Peyer's patch (tissue), 4 donors: ENCODE measurements around the gene OPN3. TPM values are rescaled to one million over a fixed set of nuclear protein-coding genes. Genes with fewer than 3 reads are reported as not detected.
A peak's percentile ranks its signal among the peaks of the same experiment; 100 is the strongest.

Source experiments
- DNase-seq, 3 donors: peaks; one replicate each; pipeline ENCODE4 v3.0.0-alpha.2; 2017 to 2019
- H3K27ac ChIP-seq, 4 donors: fragments of 200-600 bp; sonication (generic); one replicate each; pipeline ENCODE4 v1.5.1; 2016 to 2019
- H3K27me3 ChIP-seq, 2 donors: fragments of 200-600 bp; sonication (generic); one replicate each; pipeline ENCODE4 v1.5.1; 2019
- H3K36me3 ChIP-seq, 3 donors: fragments of 200-600 bp; sonication (generic); one replicate each; pipeline ENCODE4 v1.5.1; 2016 to 2019
- H3K4me1 ChIP-seq, 4 donors: fragments of 200-600 bp; sonication (generic); one replicate each; pipeline ENCODE4 v1.5.1; 2016 to 2019
- H3K4me3 ChIP-seq, 4 donors: fragments of 200-600 bp; sonication (generic); 1 replicate in 3 of 4; 2 replicates in 1 of 4; pipeline ENCODE4 v1.5.1; 2016 to 2019; ENCODE audit warnings: mild to moderate bottlenecking in 1 of 4
- H3K9me3 ChIP-seq, 4 donors: fragments of 200-600 bp; sonication (generic); one replicate each; pipeline ENCODE4 v1.5.1; 2016 to 2019; ENCODE audit warnings: mild to moderate bottlenecking in 1 of 4
- CTCF ChIP-seq, 6 experiments: fragments of 450-650 bp in 4 of 6; fragments of 200-600 bp in 2 of 6; sonication (generic) in 1 of 6; IDR thresholded peaks; one replicate each; pipeline ENCODE4 v1.5.1; 2017 to 2019; ENCODE audit warnings: antibody characterized with exemption in 6 of 6, mild to moderate bottlenecking in 3 of 6, moderate library complexity in 1 of 6
- POLR2A ChIP-seq, 2 donors: fragments of 450-650 bp; IDR thresholded peaks; one replicate each; pipeline ENCODE4 v1.5.1; 2017; ENCODE audit warnings: antibody characterized with exemption in 2 of 2, mild to moderate bottlenecking in 2 of 2, moderate library complexity in 2 of 2
- total RNA-seq, 4 donors: library from RNA; depleted of rRNA; stranded (reverse); fragments of >200 nt; gene quantifications; one replicate each; pipeline ENCODE4 v1.1.0, GENCODE V29; 2016

OPN3 gene
- total RNA-seq, 4 donors from 2014 or later: 17.3 to 23.1 (median 20.9) TPM

- Histone ChIP-seq H3K27ac (no peak overlapping the region), H3K36me3 (no peaks in the 10 kb centered on the region), H3K27me3 (no peaks in the 10 kb centered on the region), H3K9me3 (no peaks in the 10 kb centered on the region), H3K4me1 (peaks cover 0 to 3% (median 0%) of the 10 kb centered on the region in 4 donors), H3K4me3 (no peak overlapping the region)
- no peak for DNase-seq
- TF ChIP-seq POLR2A (IDR thresholded peaks at IDR 0.05) (no peak), CTCF (IDR thresholded peaks at IDR 0.05) (no peak)
Measured at GRCh38 chr1:241557031-241557430, 83.1 kb downstream of the OPN3 start.

- H3K27ac ChIP-seq: no peak overlapping the region
- peaks cover 0 to 3% (median 0%) of the 10 kb centered on the region in 4 donors for H3K4me1 ChIP-seq
- H3K27me3 ChIP-seq: no peaks in the 10 kb centered on the region
- no peak overlapping the region for H3K4me3 ChIP-seq
- no peaks in the 10 kb centered on the region for H3K9me3 ChIP-seq
- TF ChIP-seq CTCF (IDR thresholded peaks at IDR 0.05): no peak
- TF ChIP-seq POLR2A (IDR thresholded peaks at IDR 0.05): no peak
- no peaks in the 10 kb centered on the region for H3K36me3 ChIP-seq
- DNase-seq: no peak
Measured at GRCh38 chr1:241555526-241555925, 84.6 kb downstream of the OPN3 start.

GRCh38 chr1:241553886-241554592 is 86.1 kb downstream of the OPN3 start:
- TF ChIP-seq CTCF (IDR thresholded peaks at IDR 0.05) (no peak), POLR2A (IDR thresholded peaks at IDR 0.05) (no peak)
- H3K36me3 ChIP-seq: no peaks in the 10 kb centered on the region
- DNase-seq: no peak
- H3K4me3 ChIP-seq: no peak overlapping the region
- no peaks in the 10 kb centered on the region for H3K27me3 ChIP-seq
- no peak overlapping the region for H3K27ac ChIP-seq
- H3K4me1 ChIP-seq: peaks cover 0 to 3% (median 0%) of the 10 kb centered on the region in 4 donors
- no peaks in the 10 kb centered on the region for H3K9me3 ChIP-seq

- no peaks in the 10 kb centered on the region for H3K36me3 ChIP-seq
- no peaks in the 10 kb centered on the region for H3K9me3 ChIP-seq
- peak in 2 of 3 donors; percentile 88 to 89 for DNase-seq
- peak overlapping the region in 3 of 4 donors; percentile 6 to 33 (median 23) for H3K4me3 ChIP-seq
- TF ChIP-seq POLR2A (IDR thresholded peaks at IDR 0.05): no peak
- no peak for TF ChIP-seq CTCF (IDR thresholded peaks at IDR 0.05)
- peak overlapping the region in 3 of 4 donors; percentile 48 to 82 (median 73) for H3K27ac ChIP-seq
- no peaks in the 10 kb centered on the region for H3K27me3 ChIP-seq
- peaks cover 0 to 3% (median 0%) of the 10 kb centered on the region in 4 donors for H3K4me1 ChIP-seq
Measured at GRCh38 chr1:241551759-241552638, 88.2 kb downstream of the OPN3 start.

GRCh38 chr1:241550318-241550717 is 89.9 kb downstream of the OPN3 start:
- Histone ChIP-seq H3K4me1 (peaks cover 0 to 3% (median 0%) of the 10 kb centered on the region in 4 donors), H3K4me3 (no peak overlapping the region), H3K27me3 (no peaks in the 10 kb centered on the region), H3K27ac (no peak overlapping the region), H3K36me3 (no peaks in the 10 kb centered on the region), H3K9me3 (no peaks in the 10 kb centered on the region)
- no peak for DNase-seq
- TF ChIP-seq CTCF (IDR thresholded peaks at IDR 0.05): no peak
- no peak for TF ChIP-seq POLR2A (IDR thresholded peaks at IDR 0.05)
